Prostate gland (tissue), 2 donors: ENCODE data around the gene TSHZ1. TPM values are rescaled to one million over a fixed set of nuclear protein-coding genes. Genes with fewer than 3 reads are reported as not detected.

Experiments used
- DNase-seq: peaks from one replicate; pipeline ENCODE4 v3.0.0-alpha.2; 2019; ENCODE audit warnings: low spot score
- H3K27ac ChIP-seq, 2 donors: fragments of 200-600 bp; sonication (generic); 2 replicates each; pipeline ENCODE4 v1.5.1; 2017 to 2019
- H3K27me3 ChIP-seq: fragments of 200-600 bp; sonication (generic); replicated peaks from 2 replicates; pipeline ENCODE4 v1.5.1; 2019; ENCODE audit not compliant: insufficient read depth
- H3K36me3 ChIP-seq, 2 donors: fragments of 200-600 bp; sonication (generic); 1 replicate in 1 of 2; 2 replicates in 1 of 2; pipeline versions ENCODE4 v1.5.1 to v1.8.1; 2017 to 2019
- H3K4me1 ChIP-seq: fragments of 200-600 bp; sonication (generic); replicated peaks from 2 replicates; pipeline ENCODE4 v1.5.1; 2019
- H3K4me3 ChIP-seq, 2 donors: fragments of 200-600 bp; sonication (generic); 2 replicates each; pipeline ENCODE4 v1.5.1; 2017 to 2019
- H3K9me3 ChIP-seq: fragments of 200-600 bp; sonication (generic); 2 replicates; pipeline ENCODE4 v1.5.1; 2017
- POLR2A ChIP-seq: fragments of 450-650 bp; IDR thresholded peaks from one replicate; pipeline ENCODE4 v1.6.1; 2016; ENCODE audit warnings: antibody characterized with exemption, mild to moderate bottlenecking
- POLR2AphosphoS5 ChIP-seq: sonication (generic); formaldehyde crosslinking; IDR thresholded peaks from one replicate; pipeline ENCODE4 v1.6.1; 2017; ENCODE audit warnings: antibody characterized with exemption
- WGBS: methylation state at CpG from one replicate; pipeline ENCODE4 v1.1.5; 2018; 5-methylcytosine and 5-hydroxymethylcytosine counted together
- intact Hi-C: fragments of 100-400 bp; cut with DNase I; formaldehyde crosslinking; loops from one replicate; pipeline ENCODE4 v1.14.2; 2022
- total RNA-seq, 2 donors: library from RNA; depleted of rRNA; stranded (reverse); fragments of >200 nt; gene quantifications; one replicate each; pipeline ENCODE4 v1.1.0, GENCODE V29; 2016
- TF ChIP-seq, protein P1 (sequence below), 4 experiments: fragments of 200-600 bp in 2 of 4; fragments of 450-650 bp in 2 of 4; sonication (generic) in 2 of 4; IDR thresholded peaks; 1 replicate in 3 of 4; 2 replicates in 1 of 4; pipeline ENCODE4 v1.5.1; 2016 to 2019; ENCODE audit warnings: antibody characterized with exemption in 4 of 4, mild to moderate bottlenecking in 2 of 4, moderate library complexity in 2 of 4

The TSHZ1 gene
- total RNA-seq, 2 donors from 2014 or later: 18.2 to 48.6 TPM

DNA sequence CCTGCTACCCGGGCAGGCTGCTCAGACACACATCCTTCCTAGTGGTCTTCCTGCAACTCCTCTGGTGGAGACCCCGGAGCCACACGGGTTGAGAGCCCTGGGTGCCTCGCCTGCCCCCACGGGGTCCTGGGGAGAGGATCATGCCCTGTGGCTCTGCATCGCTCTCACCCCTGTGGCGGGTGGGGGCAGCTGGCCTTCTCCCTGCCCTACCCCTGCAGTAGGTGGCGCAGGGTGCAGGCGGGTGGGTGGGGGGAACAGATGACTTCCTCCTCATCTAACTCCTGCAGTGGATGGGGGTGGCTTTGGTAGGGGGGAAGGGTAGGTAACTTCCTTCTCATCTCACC is 38.5 kb downstream of the TSHZ1 start:
- 98% methylated on average over 8 of the region's 9 CpGs for WGBS
- Histone ChIP-seq H3K27me3 (no peaks in the 10 kb centered on the region), H3K36me3 (no peaks in the 10 kb centered on the region), H3K4me3 (no peak overlapping the region), H3K4me1 (no peaks in the 10 kb centered on the region), H3K27ac (no peak overlapping the region), H3K9me3 (no peaks in the 10 kb centered on the region)
- intact Hi-C loops: loop anchor here (5.0 kb wide), 1 partner anchor 42 kb away; the partner anchor contains the start of gene PTGR3
- DNase-seq: no peak
- TF ChIP-seq POLR2AphosphoS5 (no peak), POLR2A (no peak)
- TF ChIP-seq, protein P1, sequence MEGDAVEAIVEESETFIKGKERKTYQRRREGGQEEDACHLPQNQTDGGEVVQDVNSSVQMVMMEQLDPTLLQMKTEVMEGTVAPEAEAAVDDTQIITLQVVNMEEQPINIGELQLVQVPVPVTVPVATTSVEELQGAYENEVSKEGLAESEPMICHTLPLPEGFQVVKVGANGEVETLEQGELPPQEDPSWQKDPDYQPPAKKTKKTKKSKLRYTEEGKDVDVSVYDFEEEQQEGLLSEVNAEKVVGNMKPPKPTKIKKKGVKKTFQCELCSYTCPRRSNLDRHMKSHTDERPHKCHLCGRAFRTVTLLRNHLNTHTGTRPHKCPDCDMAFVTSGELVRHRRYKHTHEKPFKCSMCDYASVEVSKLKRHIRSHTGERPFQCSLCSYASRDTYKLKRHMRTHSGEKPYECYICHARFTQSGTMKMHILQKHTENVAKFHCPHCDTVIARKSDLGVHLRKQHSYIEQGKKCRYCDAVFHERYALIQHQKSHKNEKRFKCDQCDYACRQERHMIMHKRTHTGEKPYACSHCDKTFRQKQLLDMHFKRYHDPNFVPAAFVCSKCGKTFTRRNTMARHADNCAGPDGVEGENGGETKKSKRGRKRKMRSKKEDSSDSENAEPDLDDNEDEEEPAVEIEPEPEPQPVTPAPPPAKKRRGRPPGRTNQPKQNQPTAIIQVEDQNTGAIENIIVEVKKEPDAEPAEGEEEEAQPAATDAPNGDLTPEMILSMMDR (IDR thresholded peaks at IDR 0.05): no peak

DNA sequence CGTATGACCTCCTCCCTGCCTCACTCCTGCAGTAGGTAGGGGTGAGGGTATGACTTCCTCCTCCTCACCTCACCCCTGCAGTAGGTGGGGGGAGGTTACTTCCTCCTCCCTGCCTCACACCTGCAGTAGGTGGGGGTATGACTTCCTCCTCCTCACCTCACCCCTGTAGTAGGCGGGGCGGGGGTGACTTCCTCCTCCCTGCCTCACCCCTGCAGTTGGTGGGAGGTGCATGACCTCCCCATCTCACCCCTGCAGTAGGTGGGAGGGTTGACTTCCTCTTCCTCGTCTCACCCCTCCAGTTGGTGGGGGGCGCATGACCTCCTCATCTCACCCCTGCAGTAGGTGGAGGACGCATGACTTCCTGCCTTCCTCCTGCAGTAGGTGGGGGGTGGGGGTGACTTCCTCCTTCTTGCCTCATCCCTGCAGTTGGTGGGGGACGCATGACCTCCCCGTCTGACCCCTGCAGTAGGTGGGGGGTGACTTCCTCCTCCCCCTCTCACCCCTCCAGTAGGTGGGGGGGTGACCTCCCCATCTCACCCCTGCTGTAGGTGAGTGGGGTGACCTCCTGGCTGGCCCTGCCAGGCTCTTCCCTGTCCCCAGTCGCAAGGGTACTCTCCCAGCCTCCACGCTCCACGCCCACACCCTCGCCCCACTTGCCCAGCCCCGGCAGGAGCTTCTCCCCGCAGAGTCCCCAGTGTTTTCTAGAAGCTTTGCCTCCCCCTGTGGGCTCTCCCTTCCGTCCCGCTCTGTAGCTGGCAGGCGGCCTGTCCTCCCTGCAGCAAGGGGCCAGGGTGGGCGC is 39.3 kb downstream of the TSHZ1 start:
- WGBS: 83% methylated on average over 18 of the region's 18 CpGs
- Histone ChIP-seq H3K9me3 (no peaks in the 10 kb centered on the region), H3K4me1 (no peaks in the 10 kb centered on the region), H3K4me3 (no peak overlapping the region), H3K27me3 (no peaks in the 10 kb centered on the region), H3K36me3 (no peaks in the 10 kb centered on the region), H3K27ac (no peak overlapping the region)
- intact Hi-C loops: loop anchor here (5.0 kb wide), 1 partner anchor 43 kb away; the partner anchor contains the start of gene PTGR3
- no peak for DNase-seq
- TF ChIP-seq, protein P1 (IDR thresholded peaks at IDR 0.05): no peak
- TF ChIP-seq POLR2AphosphoS5: no peak
- TF ChIP-seq POLR2A: no peak

DNA sequence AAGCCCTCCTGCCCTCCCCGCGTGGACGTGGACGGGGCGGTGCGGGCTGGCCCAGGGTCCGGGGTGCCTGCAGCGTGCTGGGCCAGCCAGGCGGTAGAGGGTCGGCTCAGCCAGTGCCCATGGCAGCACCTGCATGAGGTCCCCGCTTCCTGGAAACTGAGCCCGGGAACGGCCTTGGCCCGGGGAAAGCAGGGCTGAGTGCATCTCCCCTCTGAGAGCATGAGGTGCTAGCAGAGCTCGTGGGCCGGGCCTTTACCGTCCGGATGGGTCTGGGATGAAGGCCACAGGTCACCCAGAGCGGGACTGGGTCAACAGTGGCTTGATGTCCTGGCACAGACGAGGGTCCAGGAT is 39.8 kb downstream of the TSHZ1 start:
- H3K27me3 ChIP-seq: no peaks in the 10 kb centered on the region
- H3K4me1 ChIP-seq: no peaks in the 10 kb centered on the region
- H3K9me3 ChIP-seq: no peaks in the 10 kb centered on the region
- intact Hi-C loops: no loop called here
- DNase-seq: no peak
- TF ChIP-seq POLR2AphosphoS5: no peak
- TF ChIP-seq, protein P1 (IDR thresholded peaks at IDR 0.05): no peak
- TF ChIP-seq POLR2A: no peak
- no peak overlapping the region for H3K27ac ChIP-seq
- 91% methylated on average over 20 of the region's 20 CpGs for WGBS
- H3K36me3 ChIP-seq: no peaks in the 10 kb centered on the region
- H3K4me3 ChIP-seq: no peak overlapping the region

DNA sequence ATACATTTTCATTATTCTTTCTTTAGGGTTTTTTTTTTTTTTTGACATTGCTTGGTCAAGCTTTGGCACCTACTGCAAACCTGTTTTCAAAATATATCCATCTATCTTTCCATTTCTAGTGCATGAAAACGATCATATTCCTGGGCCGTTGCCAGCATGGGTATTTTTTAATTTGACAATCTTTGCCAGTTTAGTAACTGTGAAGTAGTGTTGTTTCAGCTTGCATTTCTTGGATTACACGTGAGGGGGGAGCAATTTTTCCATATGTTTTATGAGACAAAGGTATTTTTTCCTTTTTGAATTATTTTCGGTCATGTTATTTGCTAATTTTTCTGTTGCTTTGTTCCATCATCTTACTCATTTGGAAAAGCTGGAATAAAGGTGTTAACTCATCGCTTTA is 40.9 kb downstream of the TSHZ1 start:
- H3K27ac ChIP-seq: no peak overlapping the region
- intact Hi-C loops: no loop called here
- TF ChIP-seq POLR2AphosphoS5 (no peak), POLR2A (no peak)
- TF ChIP-seq, protein P1 (IDR thresholded peaks at IDR 0.05): no peak

DNA sequence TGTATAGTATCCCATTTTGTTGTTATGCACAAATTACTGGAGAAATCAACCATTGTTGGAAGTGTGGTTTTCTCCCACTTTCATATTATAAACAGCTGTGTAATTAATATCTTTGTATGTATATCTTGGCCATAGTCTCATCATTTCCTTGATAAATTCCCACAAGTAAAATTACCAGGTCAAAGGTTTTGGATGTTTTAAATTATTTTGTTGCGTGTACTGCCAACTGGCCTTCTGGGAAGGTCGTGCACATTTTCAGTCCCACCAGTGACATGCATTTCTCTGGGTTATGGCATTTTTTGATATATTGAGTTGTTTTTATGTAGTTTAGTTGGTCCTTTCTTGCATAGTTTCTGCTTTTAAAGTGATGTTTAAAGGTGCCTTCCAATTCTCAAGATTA is 41.5 kb downstream of the TSHZ1 start:
- no peaks in the 10 kb centered on the region for H3K27me3 ChIP-seq
- intact Hi-C loops: no loop called here
- TF ChIP-seq POLR2A (no peak), POLR2AphosphoS5 (no peak)
- TF ChIP-seq, protein P1 (IDR thresholded peaks at IDR 0.05): no peak
- no peaks in the 10 kb centered on the region for H3K9me3 ChIP-seq
- H3K27ac ChIP-seq: no peak overlapping the region
- no peaks in the 10 kb centered on the region for H3K4me1 ChIP-seq
- H3K4me3 ChIP-seq: no peak overlapping the region
- WGBS: 71% methylated on average over 2 of the region's 2 CpGs
- no peak for DNase-seq
- H3K36me3 ChIP-seq: no peaks in the 10 kb centered on the region

More for the DNA sequence above, 40.9 kb downstream of the TSHZ1 start:
- no peaks in the 10 kb centered on the region for H3K4me1 ChIP-seq
- no peak for DNase-seq
- H3K27me3 ChIP-seq: no peaks in the 10 kb centered on the region
- H3K4me3 ChIP-seq: no peak overlapping the region
- WGBS: 83% methylated on average over 5 of the region's 5 CpGs
- no peaks in the 10 kb centered on the region for H3K36me3 ChIP-seq
- H3K9me3 ChIP-seq: no peaks in the 10 kb centered on the region
